Ishikawa (cell line): ENCODE results near the gene TMEM245.

Experiments
- CEBPB ChIP-seq: IDR thresholded peaks from 2 replicates; pipeline ENCODE4 v1.6.1; 2012
- CREB1 ChIP-seq: IDR thresholded peaks from 2 replicates; pipeline ENCODE4 v1.6.1; 2012; ENCODE audit warnings: low read depth
- EGR1 ChIP-seq: IDR thresholded peaks from 2 replicates; pipeline ENCODE4 v1.6.1; 2012
- EP300 ChIP-seq: IDR thresholded peaks from 2 replicates; pipeline ENCODE4 v1.6.1; 2012; ENCODE audit warnings: borderline replicate concordance
- FOXM1 ChIP-seq: IDR thresholded peaks from 2 replicates; pipeline ENCODE4 v1.6.1; 2012; ENCODE audit warnings: low read depth, borderline replicate concordance
- MAX ChIP-seq: IDR thresholded peaks from 2 replicates; pipeline ENCODE4 v1.6.1; 2012
- NFIC ChIP-seq: IDR thresholded peaks from 2 replicates; pipeline ENCODE4 v1.6.1; 2012
- RAD21 ChIP-seq: IDR thresholded peaks from 2 replicates; pipeline ENCODE4 v1.6.1; 2012; ENCODE audit warnings: low read depth
- TAF1 ChIP-seq: IDR thresholded peaks from 2 replicates; pipeline ENCODE4 v1.6.1; 2012; ENCODE audit warnings: low read depth, mild to moderate bottlenecking
- TCF12 ChIP-seq: IDR thresholded peaks from 2 replicates; pipeline ENCODE4 v1.6.1; 2012; ENCODE audit warnings: low read depth
- TEAD4 ChIP-seq: IDR thresholded peaks from 2 replicates; pipeline ENCODE4 v1.6.1; 2012
- YY1 ChIP-seq: IDR thresholded peaks from 2 replicates; pipeline ENCODE4 v1.6.1; 2012; ENCODE audit warnings: low read depth
- ZBTB7A ChIP-seq: IDR thresholded peaks from 2 replicates; pipeline ENCODE4 v1.6.1; 2012; ENCODE audit warnings: low read depth
- TF ChIP-seq, protein P1 (sequence below): IDR thresholded peaks from 2 replicates; pipeline ENCODE4 v1.6.1; 2012
- TF ChIP-seq, protein P2 (sequence below): IDR thresholded peaks from 2 replicates; pipeline ENCODE4 v1.6.1; 2012; ENCODE audit warnings: low read depth, mild to moderate bottlenecking

The TMEM245 gene

DNA sequence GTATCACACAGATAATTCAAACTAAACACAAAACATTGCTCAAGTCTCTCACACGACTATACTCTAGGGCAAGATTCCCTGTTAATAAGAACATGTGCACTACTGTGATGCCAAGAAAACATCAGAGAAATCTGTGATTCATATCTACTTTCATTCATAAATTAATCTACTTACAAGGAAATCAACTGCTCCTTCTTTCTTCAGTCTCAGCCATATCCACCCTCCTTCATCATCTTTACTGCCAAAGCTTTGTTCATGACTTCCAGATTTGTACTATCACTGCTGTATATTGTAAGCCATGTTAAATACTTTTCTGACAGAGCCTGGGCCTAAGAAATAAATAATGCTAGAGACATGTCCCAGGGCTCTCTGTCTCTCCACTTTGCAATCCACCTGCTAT is 141.5 kb downstream of the TMEM245 start:
- TF ChIP-seq CREB1 (no peak), TEAD4 (no peak), TCF12 (no peak), CEBPB (no peak), ZBTB7A (no peak), MAX (no peak), RAD21 (no peak), TAF1 (no peak), EP300 (no peak), FOXM1 (no peak), EGR1 (no peak), YY1 (no peak), NFIC (no peak)
- TF ChIP-seq, protein P1, sequence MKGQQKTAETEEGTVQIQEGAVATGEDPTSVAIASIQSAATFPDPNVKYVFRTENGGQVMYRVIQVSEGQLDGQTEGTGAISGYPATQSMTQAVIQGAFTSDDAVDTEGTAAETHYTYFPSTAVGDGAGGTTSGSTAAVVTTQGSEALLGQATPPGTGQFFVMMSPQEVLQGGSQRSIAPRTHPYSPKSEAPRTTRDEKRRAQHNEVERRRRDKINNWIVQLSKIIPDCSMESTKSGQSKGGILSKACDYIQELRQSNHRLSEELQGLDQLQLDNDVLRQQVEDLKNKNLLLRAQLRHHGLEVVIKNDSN, result no peak
- TF ChIP-seq, protein P2, sequence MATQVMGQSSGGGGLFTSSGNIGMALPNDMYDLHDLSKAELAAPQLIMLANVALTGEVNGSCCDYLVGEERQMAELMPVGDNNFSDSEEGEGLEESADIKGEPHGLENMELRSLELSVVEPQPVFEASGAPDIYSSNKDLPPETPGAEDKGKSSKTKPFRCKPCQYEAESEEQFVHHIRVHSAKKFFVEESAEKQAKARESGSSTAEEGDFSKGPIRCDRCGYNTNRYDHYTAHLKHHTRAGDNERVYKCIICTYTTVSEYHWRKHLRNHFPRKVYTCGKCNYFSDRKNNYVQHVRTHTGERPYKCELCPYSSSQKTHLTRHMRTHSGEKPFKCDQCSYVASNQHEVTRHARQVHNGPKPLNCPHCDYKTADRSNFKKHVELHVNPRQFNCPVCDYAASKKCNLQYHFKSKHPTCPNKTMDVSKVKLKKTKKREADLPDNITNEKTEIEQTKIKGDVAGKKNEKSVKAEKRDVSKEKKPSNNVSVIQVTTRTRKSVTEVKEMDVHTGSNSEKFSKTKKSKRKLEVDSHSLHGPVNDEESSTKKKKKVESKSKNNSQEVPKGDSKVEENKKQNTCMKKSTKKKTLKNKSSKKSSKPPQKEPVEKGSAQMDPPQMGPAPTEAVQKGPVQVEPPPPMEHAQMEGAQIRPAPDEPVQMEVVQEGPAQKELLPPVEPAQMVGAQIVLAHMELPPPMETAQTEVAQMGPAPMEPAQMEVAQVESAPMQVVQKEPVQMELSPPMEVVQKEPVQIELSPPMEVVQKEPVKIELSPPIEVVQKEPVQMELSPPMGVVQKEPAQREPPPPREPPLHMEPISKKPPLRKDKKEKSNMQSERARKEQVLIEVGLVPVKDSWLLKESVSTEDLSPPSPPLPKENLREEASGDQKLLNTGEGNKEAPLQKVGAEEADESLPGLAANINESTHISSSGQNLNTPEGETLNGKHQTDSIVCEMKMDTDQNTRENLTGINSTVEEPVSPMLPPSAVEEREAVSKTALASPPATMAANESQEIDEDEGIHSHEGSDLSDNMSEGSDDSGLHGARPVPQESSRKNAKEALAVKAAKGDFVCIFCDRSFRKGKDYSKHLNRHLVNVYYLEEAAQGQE, result no peak

DNA sequence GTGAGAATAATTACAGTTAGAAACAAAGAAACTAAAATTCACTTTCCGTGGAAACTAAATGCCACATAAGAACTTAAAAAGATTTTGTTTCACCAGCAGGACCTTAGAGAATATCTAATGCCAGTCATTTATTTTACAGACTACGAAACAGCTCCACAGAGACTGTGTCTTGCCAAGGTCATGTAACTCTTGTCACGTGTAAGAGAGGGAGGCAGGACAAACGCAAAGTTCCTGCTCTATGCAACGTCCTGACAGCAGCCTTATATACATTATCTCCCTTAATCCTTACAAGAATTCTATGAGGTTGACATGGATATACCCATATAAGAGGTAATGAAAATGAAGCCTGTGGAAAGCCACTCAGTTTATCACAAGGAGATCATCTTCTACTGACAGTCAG is 145.9 kb downstream of the TMEM245 start:
- TF ChIP-seq, protein P1, result no peak
- TF ChIP-seq MAX, result no peak
- TF ChIP-seq TAF1, result no peak
- TF ChIP-seq CREB1, result no peak
- TF ChIP-seq TEAD4, result no peak
- TF ChIP-seq CEBPB, result no peak
- TF ChIP-seq YY1, result no peak
- TF ChIP-seq EGR1, result no peak
- TF ChIP-seq RAD21, result no peak
- TF ChIP-seq FOXM1, result no peak
- TF ChIP-seq NFIC, result no peak
- TF ChIP-seq EP300, result no peak
- no peak for TF ChIP-seq TCF12
- TF ChIP-seq, protein P2, result no peak
- TF ChIP-seq ZBTB7A, result no peak

- no peak for TF ChIP-seq FOXM1
- no peak for TF ChIP-seq ZBTB7A
- TF ChIP-seq, protein P2, result no peak
- no peak for TF ChIP-seq RAD21
- TF ChIP-seq CEBPB, result no peak
- TF ChIP-seq YY1, result no peak
- no peak for TF ChIP-seq MAX
- TF ChIP-seq EGR1, result no peak
- TF ChIP-seq CREB1, result no peak
- no peak for TF ChIP-seq TEAD4
- TF ChIP-seq TAF1, result no peak
- no peak for TF ChIP-seq TCF12
- TF ChIP-seq, protein P1, result no peak
Observed at GRCh38 chr9:108972626-108973209, 147.0 kb downstream of the TMEM245 start.

DNA sequence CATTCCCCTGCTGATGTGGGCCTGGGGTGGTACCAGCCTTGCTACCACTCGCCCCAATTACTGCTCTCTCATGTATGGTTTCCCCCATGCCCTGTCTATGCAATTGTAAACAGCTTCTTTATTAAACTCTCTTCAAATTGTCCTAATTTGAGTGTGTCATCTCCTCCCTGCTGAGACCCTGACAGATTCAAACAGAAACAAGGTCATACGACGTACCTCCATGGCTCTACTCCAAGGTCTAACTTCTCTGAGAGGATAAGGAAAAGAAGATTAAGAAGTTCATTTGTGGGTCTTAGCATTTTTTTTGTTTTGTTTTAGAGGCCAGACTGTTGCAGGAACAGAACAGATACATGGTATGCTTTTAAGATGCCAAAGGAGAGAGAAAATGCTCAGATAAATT is 147.6 kb downstream of the TMEM245 start:
- no peak for TF ChIP-seq MAX
- TF ChIP-seq ZBTB7A, result no peak
- TF ChIP-seq TCF12, result no peak
- no peak for TF ChIP-seq EGR1
- TF ChIP-seq EP300, result no peak
- TF ChIP-seq YY1, result no peak
- TF ChIP-seq, protein P2, result no peak
- no peak for TF ChIP-seq FOXM1
- no peak for TF ChIP-seq NFIC
- no peak for TF ChIP-seq CEBPB
- TF ChIP-seq RAD21, result no peak
